GM12891 (cell line): ENCODE measurements around the gene SRGAP3.

Experiments
- PAX5 ChIP-seq: IDR thresholded peaks from 2 replicates; pipeline ENCODE4 v1.6.1; 2011; ENCODE audit warnings: low read length, moderate library complexity, mild to moderate bottlenecking; ENCODE audit not compliant: insufficient read depth, severe bottlenecking
- POLR2A ChIP-seq: IDR thresholded peaks from 2 replicates; pipeline ENCODE4 v1.6.1; 2011; ENCODE audit warnings: low read depth, low read length, control low read depth
- POLR2AphosphoS5 ChIP-seq: IDR thresholded peaks from 2 replicates; pipeline ENCODE4 v1.6.1; 2011; ENCODE audit warnings: low read depth, low read length, control low read depth
- POU2F2 ChIP-seq: IDR thresholded peaks from 2 replicates; pipeline ENCODE4 v1.6.1; 2011; ENCODE audit warnings: low read depth, mild to moderate bottlenecking, control low read depth, low read length, moderate library complexity
- TAF1 ChIP-seq: IDR thresholded peaks from 2 replicates; pipeline ENCODE4 v1.6.1; 2011; ENCODE audit warnings: low read depth, low read length, control low read depth

DNA sequence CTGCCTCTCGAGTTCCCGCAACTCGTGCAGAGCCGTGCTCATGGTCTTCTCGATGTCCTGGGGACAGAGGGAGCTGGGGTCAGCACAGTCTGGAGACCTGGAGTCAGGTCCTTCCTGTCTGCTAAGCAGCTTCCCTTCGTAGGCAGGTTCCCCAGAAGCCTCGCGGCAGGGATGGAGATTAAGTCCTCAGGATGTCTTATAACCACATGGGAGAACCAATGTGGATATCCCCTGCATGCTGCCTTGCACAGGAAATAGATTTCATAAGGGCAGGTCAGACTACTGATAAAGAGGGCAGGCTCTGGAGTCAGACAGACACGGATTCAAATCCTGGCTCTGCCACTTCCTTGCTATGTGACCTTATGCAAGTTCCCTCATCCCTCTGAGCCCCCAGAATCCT lies 263.6 kb downstream of the SRGAP3 start:
- TF ChIP-seq TAF1 (no peak), POLR2AphosphoS5 (no peak), POLR2A (no peak), POU2F2 (no peak), PAX5 (no peak)
